Astrocyte (in vitro differentiated cells and primary cell): ENCODE results near the gene CD8B2. TPM values are rescaled to one million over a fixed set of nuclear protein-coding genes. Genes with fewer than 3 reads are reported as not detected.
"Not testable (repeated sequence)": the region's sequence is repeated elsewhere in the genome, so short reads cannot be mapped to it uniquely, and the experiment has no call there.

Source experiments
- DNase-seq: peaks from one replicate; pipeline ENCODE4 v3.0.0-alpha.2; 2010; ENCODE audit warnings: low read depth
- FAIRE-seq: peaks from 2 replicates; lab custom pipeline; 2011; peaks lifted over from hg19 to GRCh38; lab: Jason Lieb, UNC
- H2AFZ ChIP-seq: 2 replicates; pipeline ENCODE4 v1.6.0; 2012; ENCODE audit warnings: low read depth, low read length, inconsistent platforms
- H3K27ac ChIP-seq: 2 replicates; pipeline ENCODE4 v1.5.1; 2011; ENCODE audit warnings: low read depth, low read length, inconsistent platforms
- H3K27me3 ChIP-seq: 2 replicates; pipeline ENCODE4 v1.6.0; 2011; ENCODE audit warnings: low read length, inconsistent platforms; ENCODE audit not compliant: insufficient read depth
- H3K36me3 ChIP-seq: 2 replicates; pipeline ENCODE4 v1.5.1; 2011; ENCODE audit warnings: low read length, inconsistent platforms; ENCODE audit not compliant: insufficient read depth
- H3K4me1 ChIP-seq: 2 replicates; pipeline ENCODE4 v1.5.1; 2011; ENCODE audit warnings: low read length, inconsistent platforms; ENCODE audit not compliant: insufficient read depth
- H3K4me2 ChIP-seq: 2 replicates; pipeline ENCODE4 v1.6.0; 2012; ENCODE audit warnings: low read length, inconsistent platforms
- H3K4me3 ChIP-seq: 2 replicates; pipeline ENCODE4 v1.5.1; 2011; ENCODE audit warnings: low read depth, mild to moderate bottlenecking, low read length, inconsistent platforms; ENCODE audit not compliant: insufficient read depth
- H3K79me2 ChIP-seq: 2 replicates; pipeline ENCODE4 v1.6.0; 2012; ENCODE audit warnings: mild to moderate bottlenecking, low read length, inconsistent platforms; ENCODE audit not compliant: insufficient read depth
- H3K9ac ChIP-seq: 2 replicates; pipeline ENCODE4 v1.6.0; 2012; ENCODE audit warnings: mild to moderate bottlenecking, low read length, inconsistent platforms
- H3K9me3 ChIP-seq: 2 replicates; pipeline ENCODE4 v1.5.1; 2012; ENCODE audit warnings: low read depth, mild to moderate bottlenecking, low read length, inconsistent platforms; ENCODE audit not compliant: insufficient read depth
- H4K20me1 ChIP-seq: 2 replicates; pipeline ENCODE4 v1.6.0; 2012; ENCODE audit warnings: low read length, inconsistent platforms; ENCODE audit not compliant: insufficient read depth
- H3K27ac Mint-ChIP-seq: one replicate; pipeline ENCODE4 v1.8.0; 2021; ENCODE audit warnings: mild to moderate bottlenecking, mixed read lengths; ENCODE audit not compliant: unreplicated experiment
- H3K27me3 Mint-ChIP-seq: one replicate; pipeline ENCODE4 v1.8.0; 2021; ENCODE audit warnings: low read depth, mixed read lengths; ENCODE audit not compliant: unreplicated experiment
- H3K36me3 Mint-ChIP-seq: one replicate; pipeline ENCODE4 v1.8.0; 2021; ENCODE audit warnings: low read depth, mixed read lengths; ENCODE audit not compliant: unreplicated experiment
- H3K4me1 Mint-ChIP-seq: one replicate; pipeline ENCODE4 v1.8.0; 2021; ENCODE audit warnings: low read depth, mixed read lengths; ENCODE audit not compliant: unreplicated experiment
- H3K4me3 Mint-ChIP-seq: one replicate; pipeline ENCODE4 v1.8.0; 2021; ENCODE audit warnings: mild to moderate bottlenecking, moderate library complexity, mixed read lengths; ENCODE audit not compliant: unreplicated experiment
- H3K9me3 Mint-ChIP-seq: one replicate; pipeline ENCODE4 v1.8.0; 2021; ENCODE audit warnings: mild to moderate bottlenecking, mixed read lengths; ENCODE audit not compliant: unreplicated experiment
- CTCF ChIP-seq: IDR thresholded peaks from 2 replicates; pipeline ENCODE4 v1.5.1; 2011; ENCODE audit warnings: low read depth, mild to moderate bottlenecking, inconsistent platforms, low read length, moderate library complexity; ENCODE audit not compliant: insufficient read depth
- EZH2 ChIP-seq: IDR thresholded peaks from 2 replicates; pipeline ENCODE4 v1.6.1; 2012; ENCODE audit warnings: mild to moderate bottlenecking, low read length, inconsistent platforms; ENCODE audit not compliant: insufficient read depth
- total RNA-seq: library from RNA; stranded (reverse); gene quantifications from 2 replicates; pipeline ENCODE4 v1.2.1, GENCODE V29; 2021

The CD8B2 gene
- total RNA-seq, 1 donor from 2014 or later: not detected

GRCh38 chr2:106553321-106553720, 66.2 kb downstream of the CD8B2 start:
- TF ChIP-seq EZH2 (no peak), CTCF (no peak)
- H4K20me1 ChIP-seq: no peaks in the 10 kb centered on the region
- H3K9ac ChIP-seq: no peak overlapping the region
- no peak for DNase-seq
- Mint-ChIP-seq H3K9me3 (peaks cover 2% of the 10 kb centered on the region), H3K27ac (no peak overlapping the region), H3K27me3 (peaks cover 4% of the 10 kb centered on the region), H3K36me3 (no peaks in the 10 kb centered on the region), H3K4me1 (no peaks in the 10 kb centered on the region), H3K4me3 (no peak overlapping the region)
- H3K4me1 ChIP-seq: no peaks in the 10 kb centered on the region
- no peaks in the 10 kb centered on the region for H3K36me3 ChIP-seq
- no peak overlapping the region for H2AFZ ChIP-seq
- no peak overlapping the region for H3K4me3 ChIP-seq
- no peaks in the 10 kb centered on the region for H3K9me3 ChIP-seq
- FAIRE-seq: no peak
- H3K27ac ChIP-seq: no peak overlapping the region
- no peaks in the 10 kb centered on the region for H3K79me2 ChIP-seq
- H3K4me2 ChIP-seq: no peak overlapping the region
- H3K27me3 ChIP-seq: no peaks in the 10 kb centered on the region

GRCh38 chr2:106554411-106554810, 67.2 kb downstream of the CD8B2 start:
- H3K4me1 ChIP-seq: no peaks in the 10 kb centered on the region
- no peaks in the 10 kb centered on the region for H3K36me3 ChIP-seq
- Mint-ChIP-seq H3K36me3 (no peaks in the 10 kb centered on the region), H3K27ac (no peak overlapping the region), H3K4me3 (no peak overlapping the region), H3K27me3 (peaks cover 4% of the 10 kb centered on the region), H3K4me1 (peaks cover under 1% of the 10 kb centered on the region), H3K9me3 (peaks cover 2% of the 10 kb centered on the region)
- H3K27ac ChIP-seq: no peak overlapping the region
- no peak overlapping the region for H2AFZ ChIP-seq
- no peaks in the 10 kb centered on the region for H3K27me3 ChIP-seq
- TF ChIP-seq EZH2 (no peak), CTCF (no peak)
- no peaks in the 10 kb centered on the region for H3K9me3 ChIP-seq
- no peaks in the 10 kb centered on the region for H4K20me1 ChIP-seq
- H3K4me2 ChIP-seq: no peak overlapping the region
- H3K4me3 ChIP-seq: no peak overlapping the region
- no peak overlapping the region for H3K9ac ChIP-seq
- DNase-seq: no peak
- no peak for FAIRE-seq
- H3K79me2 ChIP-seq: no peaks in the 10 kb centered on the region

- H3K9me3 ChIP-seq: no peaks in the 10 kb centered on the region
- no peaks in the 10 kb centered on the region for H3K4me1 ChIP-seq
- H3K4me3 ChIP-seq: no peak overlapping the region
- Mint-ChIP-seq H3K36me3 (no peaks in the 10 kb centered on the region), H3K4me3 (no peak overlapping the region), H3K27me3 (peaks cover 4% of the 10 kb centered on the region), H3K4me1 (peaks cover 5% of the 10 kb centered on the region), H3K27ac (no peak overlapping the region), H3K9me3 (peaks cover 5% of the 10 kb centered on the region)
- TF ChIP-seq EZH2: no peak
- TF ChIP-seq CTCF: no peak
- no peaks in the 10 kb centered on the region for H4K20me1 ChIP-seq
- H3K36me3 ChIP-seq: no peaks in the 10 kb centered on the region
- no peak overlapping the region for H3K27ac ChIP-seq
- no peak overlapping the region for H3K9ac ChIP-seq
- H3K27me3 ChIP-seq: no peaks in the 10 kb centered on the region
- DNase-seq: no peak
- no peak overlapping the region for H3K4me2 ChIP-seq
- no peak overlapping the region for H2AFZ ChIP-seq
- no peaks in the 10 kb centered on the region for H3K79me2 ChIP-seq
- FAIRE-seq: no peak
These were observed 67.9 kb downstream of the CD8B2 start for GRCh38 chr2:106555053-106555452.

GRCh38 chr2:106559786-106560185, 72.6 kb downstream of the CD8B2 start:
- not testable (repeated sequence) for H3K4me3 Mint-ChIP-seq, H3K9me3 ChIP-seq

More at GRCh38 chr2:106559786-106560185, 72.6 kb downstream of the CD8B2 start:
- not testable (repeated sequence) for H4K20me1 ChIP-seq, H3K36me3 Mint-ChIP-seq, H3K4me1 Mint-ChIP-seq, H3K9ac ChIP-seq, H3K9me3 Mint-ChIP-seq, FAIRE-seq, H3K4me1 ChIP-seq, H3K27me3 ChIP-seq, H3K4me3 ChIP-seq, H3K79me2 ChIP-seq, H3K27ac ChIP-seq, H3K36me3 ChIP-seq, H3K27me3 Mint-ChIP-seq, H2AFZ ChIP-seq, DNase-seq, H3K4me2 ChIP-seq
- H3K27ac Mint-ChIP-seq: peak overlapping the region; percentile 53
